Ureter (tissue), 1 donor: ENCODE results near the gene RPS26. TPM values are rescaled to one million over a fixed set of nuclear protein-coding genes. Genes with fewer than 3 reads are reported as not detected.

ENCODE experiments used
- DNase-seq: peaks from one replicate; pipeline ENCODE4 v3.0.0-alpha.2; 2020; ENCODE audit warnings: low spot score
- total RNA-seq: library from RNA; stranded (reverse); gene quantifications from one replicate; pipeline ENCODE4 v1.2.4, GENCODE V29; 2023
- donor health status: DM: yes; HTN: yes; CAD: no.

The RPS26 gene
- total RNA-seq, 1 donor from 2014 or later = 57.0 TPM

DNA sequence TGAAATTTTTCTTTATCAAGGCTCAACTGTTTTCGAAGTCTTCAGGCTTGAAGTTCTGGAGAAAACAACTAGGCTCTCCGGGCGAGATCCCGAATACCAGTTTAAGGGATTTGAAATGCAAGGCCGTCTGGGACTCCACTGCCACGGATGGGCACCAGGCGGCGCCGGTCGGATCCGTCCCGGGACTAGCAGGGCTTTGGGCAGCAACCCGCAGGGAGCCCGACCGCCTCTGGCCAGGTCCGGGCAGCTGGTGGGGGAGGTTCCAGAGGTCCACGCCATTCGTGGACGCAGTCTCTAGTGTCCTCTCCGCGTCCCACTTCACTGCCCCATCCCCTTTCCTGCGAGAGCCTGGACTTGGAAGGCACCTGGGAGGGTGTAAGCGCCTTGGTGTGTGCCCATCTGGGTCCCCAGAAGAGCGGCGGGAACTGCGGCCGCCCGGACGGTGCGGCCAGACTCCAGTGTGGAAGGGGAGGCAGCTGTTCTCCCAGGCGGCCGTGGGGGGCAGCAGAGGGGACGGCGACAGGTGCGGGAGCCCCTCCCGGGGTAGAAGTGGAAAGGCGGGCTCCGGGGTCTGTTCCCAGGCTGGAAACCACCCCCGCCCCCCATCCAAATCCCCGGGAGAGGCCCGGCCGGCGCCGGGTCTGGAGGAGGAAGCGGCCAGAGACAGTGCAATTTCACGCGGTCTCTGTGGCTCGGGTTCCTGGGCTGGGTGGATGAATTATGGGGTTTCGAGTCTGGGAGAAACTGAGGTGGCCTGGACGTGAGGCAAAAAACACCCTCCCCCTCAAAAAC is 37.4 kb downstream of the RPS26 start:
- DNase-seq = peak; percentile 89

DNA sequence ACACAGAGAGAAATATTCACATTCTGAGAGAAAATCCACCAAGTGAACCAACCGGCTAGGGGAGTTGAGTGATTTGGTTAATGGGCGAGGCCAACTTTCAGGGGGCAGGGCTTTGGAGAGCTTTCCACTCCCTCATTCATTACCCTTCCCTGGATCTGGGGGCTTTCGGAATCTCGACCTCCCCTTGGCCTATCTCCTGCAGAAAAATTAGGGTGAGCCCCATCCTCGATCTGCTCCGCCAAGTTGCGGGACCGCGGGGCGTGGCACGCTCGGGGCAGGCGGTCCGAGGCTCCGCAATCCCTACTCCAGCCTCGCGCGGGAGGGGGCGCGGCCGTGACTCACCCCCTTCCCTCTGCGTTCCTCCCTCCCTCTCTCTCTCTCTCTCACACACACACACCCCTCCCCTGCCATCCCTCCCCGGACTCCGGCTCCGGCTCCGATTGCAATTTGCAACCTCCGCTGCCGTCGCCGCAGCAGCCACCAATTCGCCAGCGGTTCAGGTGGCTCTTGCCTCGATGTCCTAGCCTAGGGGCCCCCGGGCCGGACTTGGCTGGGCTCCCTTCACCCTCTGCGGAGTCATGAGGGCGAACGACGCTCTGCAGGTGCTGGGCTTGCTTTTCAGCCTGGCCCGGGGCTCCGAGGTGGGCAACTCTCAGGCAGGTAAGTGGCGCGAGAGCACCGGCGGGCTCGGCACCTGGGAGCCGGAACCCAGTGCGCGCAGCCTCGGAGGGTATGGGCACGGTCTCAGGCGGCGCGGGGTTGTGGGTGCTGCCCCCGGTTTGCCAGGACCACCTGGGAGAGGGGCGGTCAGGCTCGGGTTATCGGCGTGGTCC is 38.2 kb downstream of the RPS26 start, which contains the start of gene ERBB3:
Gene ERBB3 (plus strand): TSS at position 443 of the 833 bp plus-strand sequence. CDS start 136 bp downstream, at position 579.
- peak; percentile 83 for DNase-seq

DNA sequence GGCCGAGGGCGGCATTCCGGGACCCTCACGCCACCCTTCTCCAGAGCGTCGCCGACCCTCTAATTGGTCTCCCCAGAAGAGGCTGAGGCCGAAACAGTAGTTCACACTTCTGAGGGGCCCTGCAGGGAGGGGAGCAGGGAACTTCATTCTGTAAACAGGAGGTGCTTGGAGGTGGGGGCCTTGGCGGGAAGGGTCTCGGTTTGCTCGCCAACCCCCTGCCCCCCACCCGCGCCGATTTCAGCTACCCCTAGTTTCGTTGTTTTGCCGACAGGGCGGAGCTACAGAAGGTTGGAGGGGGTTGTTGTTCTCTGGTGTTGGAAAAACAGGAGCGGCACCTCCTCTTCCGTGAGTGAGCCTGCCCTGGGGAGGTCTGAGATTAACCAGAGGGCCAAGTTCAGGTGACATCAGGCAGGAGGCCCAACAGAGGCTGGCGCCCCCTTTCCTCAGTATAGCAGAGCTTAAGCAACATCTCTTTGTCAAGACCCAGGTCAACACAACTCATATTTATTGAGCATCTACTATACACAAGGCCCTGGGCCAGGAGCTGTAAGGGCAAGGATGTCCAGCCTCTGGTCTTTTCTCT is 38.9 kb downstream of the RPS26 start:
- DNase-seq = peak; percentile 56

DNA sequence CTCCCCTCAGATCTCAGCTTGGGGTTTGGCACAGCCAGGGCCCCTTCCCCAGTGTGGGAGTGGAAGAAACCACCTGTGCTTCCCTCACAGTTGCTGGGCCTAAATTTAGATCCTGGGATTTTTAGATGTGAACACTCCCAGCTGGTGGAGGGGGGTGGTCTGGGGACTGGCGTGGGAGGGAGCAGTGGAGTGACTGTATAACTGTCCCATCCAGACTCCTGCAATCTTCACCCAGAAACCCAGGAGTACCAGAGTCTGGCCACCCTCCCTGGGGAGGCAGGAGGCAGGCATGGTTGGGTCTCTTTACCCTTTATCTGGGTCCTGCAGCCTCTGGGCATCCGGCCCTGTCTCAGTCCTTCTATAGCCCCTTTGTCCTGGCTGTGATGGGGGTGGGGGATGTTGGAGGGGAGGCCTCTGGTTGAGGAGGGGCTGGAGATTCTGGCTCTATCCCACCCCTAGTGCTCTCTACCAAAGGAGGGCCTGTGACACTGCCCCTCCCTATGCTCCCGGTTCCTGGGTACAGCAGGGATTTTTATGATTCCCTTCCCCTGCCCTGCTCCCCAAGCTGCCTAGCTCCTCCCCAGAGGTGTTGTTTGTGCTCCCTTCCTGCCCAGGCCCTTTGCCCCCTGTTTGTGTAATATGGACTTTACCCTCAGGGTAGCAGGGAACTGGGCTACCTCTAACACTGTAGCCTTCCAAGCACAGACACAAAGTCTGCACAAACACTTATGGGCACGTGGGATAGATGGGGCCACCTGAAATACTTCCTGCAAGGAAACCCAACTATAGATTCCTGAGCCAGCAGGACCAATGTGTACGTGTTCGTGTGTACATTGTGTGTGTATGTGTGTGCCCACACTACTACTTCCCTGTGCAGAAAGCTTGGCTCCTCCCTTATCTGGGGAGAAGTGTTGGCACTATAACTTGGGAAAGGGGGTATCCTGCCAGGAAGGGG is 40.0 kb downstream of the RPS26 start:
- no peak for DNase-seq

DNA sequence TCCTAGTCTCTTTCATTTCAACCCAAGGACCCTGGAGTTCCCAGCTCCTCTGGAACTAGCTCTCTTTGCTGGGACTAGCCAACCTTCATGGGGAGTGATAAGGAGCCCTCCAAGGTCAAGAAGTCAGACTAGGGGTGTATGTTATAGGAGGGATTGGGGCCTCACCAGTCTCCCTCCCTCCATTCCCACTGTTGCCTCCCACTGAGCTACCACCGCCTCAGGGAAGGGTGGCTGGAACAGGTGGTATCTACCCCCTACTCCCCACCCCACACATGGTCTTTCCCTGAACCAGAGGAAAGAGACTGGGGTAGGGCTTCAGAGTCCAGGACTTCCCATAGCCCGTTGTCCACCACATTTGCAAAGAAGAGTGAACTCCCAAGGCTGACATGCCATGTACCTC is 40.7 kb downstream of the RPS26 start:
- DNase-seq = no peak

DNA sequence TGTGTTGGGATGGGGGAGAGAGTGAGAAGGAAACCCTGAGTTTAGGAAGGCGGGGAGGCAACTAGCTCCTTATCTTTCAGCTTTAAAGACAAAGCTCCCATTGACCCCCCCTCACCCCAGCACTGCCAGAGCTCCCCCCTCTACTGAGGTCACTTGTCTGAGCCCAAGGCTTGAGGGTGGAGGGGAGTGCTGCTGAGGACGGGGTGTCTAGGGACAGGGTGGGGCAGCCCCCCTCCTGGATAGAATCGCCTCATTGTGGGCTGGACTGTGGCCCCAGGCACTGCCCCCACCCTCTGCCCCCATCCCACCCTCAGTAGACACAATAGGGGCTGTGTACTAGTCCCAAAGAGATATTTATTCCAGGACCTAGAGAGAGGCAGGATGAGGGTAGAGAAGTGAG is 41.2 kb downstream of the RPS26 start:
- no peak for DNase-seq

DNA sequence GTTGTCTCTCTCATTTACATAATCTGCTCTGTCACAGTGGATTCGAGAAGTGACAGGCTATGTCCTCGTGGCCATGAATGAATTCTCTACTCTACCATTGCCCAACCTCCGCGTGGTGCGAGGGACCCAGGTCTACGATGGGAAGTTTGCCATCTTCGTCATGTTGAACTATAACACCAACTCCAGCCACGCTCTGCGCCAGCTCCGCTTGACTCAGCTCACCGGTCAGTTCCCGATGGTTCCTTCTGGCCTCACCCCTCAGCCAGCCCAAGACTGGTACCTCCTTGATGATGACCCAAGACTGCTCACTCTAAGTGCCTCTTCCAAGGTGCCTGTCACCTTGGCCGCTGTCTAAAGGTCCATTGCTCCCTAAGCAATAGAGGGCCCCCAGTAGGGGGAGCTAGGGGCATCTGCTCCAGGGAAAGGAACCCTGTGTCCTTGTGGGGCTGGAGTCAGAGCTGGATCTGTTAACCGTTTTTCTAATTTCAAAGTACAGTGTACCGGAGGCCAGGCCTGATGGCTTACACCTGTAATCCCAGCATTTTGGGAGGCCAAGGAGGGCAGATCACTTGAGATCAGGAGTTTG is 43.3 kb downstream of the RPS26 start:
- no peak for DNase-seq

DNA sequence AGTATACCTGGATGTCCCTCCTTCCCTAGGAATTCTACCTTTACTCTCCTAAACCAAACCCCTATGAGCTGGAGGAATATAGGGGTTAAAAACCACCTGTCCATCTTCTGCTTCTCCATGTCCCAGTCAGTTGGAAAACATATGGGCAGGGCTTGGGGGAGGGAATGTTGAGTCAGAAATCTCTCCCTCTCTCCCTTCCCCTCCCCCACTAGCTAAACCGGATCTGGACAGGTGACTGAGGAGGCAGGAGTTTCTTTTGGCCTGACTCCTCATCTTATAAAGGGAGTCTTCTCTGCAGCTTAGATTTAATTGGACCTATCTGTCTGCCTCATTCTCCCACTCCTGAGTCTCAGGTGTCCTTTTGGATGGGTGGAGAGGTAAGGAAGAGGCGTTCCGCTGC is 44.4 kb downstream of the RPS26 start:
- DNase-seq = peak; percentile 81

DNA sequence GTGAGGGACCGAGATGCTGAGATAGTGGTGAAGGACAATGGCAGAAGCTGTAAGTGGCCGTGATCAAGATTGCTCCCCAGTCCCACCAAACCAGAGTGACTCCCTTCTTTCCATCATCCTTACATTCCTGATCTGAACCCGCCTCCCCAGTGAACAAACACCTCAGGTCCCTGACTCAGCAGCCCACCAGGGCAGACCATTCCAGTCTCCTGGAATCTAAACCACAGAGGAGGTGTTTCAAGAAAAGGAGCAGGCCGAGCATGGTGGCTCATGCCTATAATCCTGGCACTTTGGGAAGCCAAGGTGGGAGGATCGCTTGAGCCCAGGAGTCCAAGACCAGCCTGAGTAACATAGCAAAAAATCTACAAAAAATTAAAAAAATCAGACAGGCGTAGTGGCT is 44.9 kb downstream of the RPS26 start:
- DNase-seq = no peak

DNA sequence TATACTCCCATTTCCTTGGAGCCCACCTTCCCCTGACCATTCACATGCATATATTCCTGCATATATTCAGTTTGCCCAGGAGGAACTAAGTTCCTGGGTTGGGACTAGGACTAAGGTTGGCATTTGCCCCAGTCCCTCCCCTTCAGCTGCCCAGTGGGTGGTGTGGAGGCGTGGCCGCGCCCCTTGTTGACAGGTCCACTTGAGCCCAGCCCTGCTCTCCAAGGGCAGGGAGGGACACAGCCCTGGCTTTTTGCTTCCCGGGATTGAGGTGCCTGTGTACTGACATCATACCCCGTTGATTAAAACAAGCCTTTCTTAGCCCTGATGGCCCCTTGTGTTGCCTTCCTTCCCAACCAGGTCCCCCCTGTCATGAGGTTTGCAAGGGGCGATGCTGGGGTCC is 45.5 kb downstream of the RPS26 start:
- DNase-seq = peak; percentile 78

Other genes with a start within 250 kb of the RPS26 start
- 61.9 TPM for gene SARNP, start 224.2 kb upstream of the RPS26 start, total RNA-seq
- gene ORMDL2, start 223.9 kb upstream of the RPS26 start, total RNA-seq = 88.4 TPM
- gene DNAJC14, start 212.3 kb upstream of the RPS26 start, total RNA-seq = 33.0 TPM
- gene MMP19, start 199.0 kb upstream of the RPS26 start, total RNA-seq = 17.7 TPM
- 40.9 TPM for gene PYM1, start 114.0 kb upstream of the RPS26 start, total RNA-seq
- gene DGKA, start 110.8 kb upstream of the RPS26 start, total RNA-seq = 155 TPM
- 5.8 TPM for gene PMEL, start 75.9 kb upstream of the RPS26 start, total RNA-seq
- 23.2 TPM for gene CDK2, start 75.1 kb upstream of the RPS26 start, total RNA-seq
- gene RAB5B, start 67.8 kb upstream of the RPS26 start, total RNA-seq = 139 TPM
- 58.5 TPM for gene SUOX, start 44.6 kb upstream of the RPS26 start, total RNA-seq
- gene IKZF4, start 20.9 kb upstream of the RPS26 start, total RNA-seq = 14.6 TPM
- 129 TPM for gene ERBB3, start 38.2 kb downstream of the RPS26 start, total RNA-seq
- gene PA2G4, start 62.6 kb downstream of the RPS26 start, total RNA-seq = 139 TPM
- 5,339 TPM for gene RPL41, start 74.7 kb downstream of the RPS26 start, total RNA-seq
- gene ZC3H10, start 76.3 kb downstream of the RPS26 start, total RNA-seq = 9.8 TPM
- 131 TPM for gene ESYT1, start 86.3 kb downstream of the RPS26 start, total RNA-seq
- gene MYL6B, start 110.7 kb downstream of the RPS26 start, total RNA-seq = 37.8 TPM
- 1,884 TPM for gene MYL6, start 116.4 kb downstream of the RPS26 start, total RNA-seq
- 142 TPM for gene SMARCC2, start 147.6 kb downstream of the RPS26 start, total RNA-seq
- 48.8 TPM for gene RNF41, start 180.0 kb downstream of the RPS26 start, total RNA-seq
- 27.9 TPM for gene NABP2, start 182.4 kb downstream of the RPS26 start, total RNA-seq
- 0.57 TPM for gene SLC39A5, start 188.1 kb downstream of the RPS26 start, total RNA-seq
- 43.9 TPM for gene ANKRD52, start 216.5 kb downstream of the RPS26 start, total RNA-seq
- 7.6 TPM for gene COQ10A, start 225.0 kb downstream of the RPS26 start, total RNA-seq